H9 (cell line): ENCODE measurements around the gene C5orf22. TPM values are rescaled to one million over a fixed set of nuclear protein-coding genes. Genes with fewer than 3 reads are reported as not detected.

Experiments used
- DNase-seq: peaks from one replicate; pipeline ENCODE4 v3.0.0-alpha.2; 2017
- H2AFZ ChIP-seq: one replicate; pipeline ENCODE4 v1.6.1; 2013; ENCODE audit warnings: mild to moderate bottlenecking, low read length, control low read depth, moderate library complexity
- H2AK5ac ChIP-seq: 2 replicates; pipeline ENCODE4 v1.6.1; 2013; ENCODE audit warnings: low read length, control low read depth, mixed read lengths; ENCODE audit not compliant: insufficient read length
- H2BK120ac ChIP-seq: one replicate; pipeline ENCODE4 v1.6.1; 2013; ENCODE audit warnings: low read depth, mild to moderate bottlenecking, low read length, control low read depth, inconsistent platforms; ENCODE audit not compliant: poor library complexity, severe bottlenecking
- H2BK12ac ChIP-seq: 2 replicates; pipeline ENCODE4 v1.6.1; 2013; ENCODE audit warnings: low read length, control low read depth, mixed read lengths, low read depth; ENCODE audit not compliant: insufficient read length
- H2BK15ac ChIP-seq: 2 replicates; pipeline ENCODE4 v1.6.1; 2013; ENCODE audit warnings: low read depth, low read length, control low read depth
- H2BK20ac ChIP-seq: one replicate; pipeline ENCODE4 v1.6.1; 2013; ENCODE audit warnings: low read depth, mild to moderate bottlenecking, low read length, control low read depth, inconsistent platforms; ENCODE audit not compliant: poor library complexity, severe bottlenecking
- H2BK5ac ChIP-seq: 2 replicates; pipeline ENCODE4 v1.6.1; 2013; ENCODE audit warnings: low read length, control low read depth, mixed read lengths; ENCODE audit not compliant: insufficient read length
- H3K14ac ChIP-seq: 2 replicates; pipeline ENCODE4 v1.6.1; 2013; ENCODE audit warnings: low read length, control low read depth; ENCODE audit not compliant: insufficient read depth
- H3K18ac ChIP-seq: 2 replicates; pipeline ENCODE4 v1.6.1; 2013; ENCODE audit warnings: low read depth, mild to moderate bottlenecking, mixed read lengths, low read length, control low read depth; ENCODE audit not compliant: insufficient read length
- H3K23ac ChIP-seq: 2 replicates; pipeline ENCODE4 v1.6.1; 2013; ENCODE audit warnings: low read length, control low read depth, mixed read lengths, low read depth; ENCODE audit not compliant: insufficient read length
- H3K23me2 ChIP-seq: 2 replicates; pipeline ENCODE4 v1.6.1; 2013; ENCODE audit warnings: low read depth, mild to moderate bottlenecking, mixed read lengths, low read length, control low read depth; ENCODE audit not compliant: insufficient read length, poor library complexity, severe bottlenecking
- H3K27ac ChIP-seq: 2 replicates; pipeline ENCODE4 v1.5.1; 2013; ENCODE audit warnings: low read length, control low read depth, mixed read lengths, low read depth; ENCODE audit not compliant: insufficient read length
- H3K27me3 ChIP-seq: 2 replicates; pipeline ENCODE4 v1.6.1; 2013; ENCODE audit warnings: low read length, control low read depth, inconsistent platforms; ENCODE audit not compliant: insufficient read depth
- H3K4ac ChIP-seq: 2 replicates; pipeline ENCODE4 v1.6.1; 2013; ENCODE audit warnings: low read depth, mild to moderate bottlenecking, control low read depth, inconsistent platforms, low read length, moderate library complexity
- H3K4me1 ChIP-seq: 2 replicates; pipeline ENCODE4 v1.6.1; 2013; ENCODE audit warnings: low read length, control low read depth, inconsistent platforms; ENCODE audit not compliant: insufficient read depth
- H3K4me2 ChIP-seq: 2 replicates; pipeline ENCODE4 v1.6.1; 2013; ENCODE audit warnings: low read length, control low read depth, mixed read lengths; ENCODE audit not compliant: insufficient read length, insufficient read depth
- H3K56ac ChIP-seq: 2 replicates; pipeline ENCODE4 v1.6.1; 2013; ENCODE audit warnings: low read depth, mild to moderate bottlenecking, mixed read lengths, low read length, control low read depth; ENCODE audit not compliant: insufficient read length
- H3K79me1 ChIP-seq: 2 replicates; pipeline ENCODE4 v1.6.1; 2013; ENCODE audit warnings: low read depth, mild to moderate bottlenecking, moderate library complexity, low read length, control low read depth, inconsistent platforms; ENCODE audit not compliant: insufficient read depth, poor library complexity, severe bottlenecking
- H3K79me2 ChIP-seq: 2 replicates; pipeline ENCODE4 v1.6.1; 2013; ENCODE audit warnings: low read length, control low read depth, inconsistent platforms; ENCODE audit not compliant: insufficient read depth
- H3K9ac ChIP-seq: 2 replicates; pipeline ENCODE4 v1.6.1; 2013; ENCODE audit warnings: low read length, control low read depth, mixed read lengths; ENCODE audit not compliant: insufficient read length; ENCODE audit errors: extremely low read depth
- H3K9me3 ChIP-seq: one replicate; pipeline ENCODE4 v1.6.1; 2013; ENCODE audit warnings: low read depth, low read length, inconsistent platforms; ENCODE audit not compliant: control insufficient read depth
- H3T11ph ChIP-seq: one replicate; pipeline ENCODE4 v1.6.1; 2013; ENCODE audit warnings: mild to moderate bottlenecking, low read length, control low read depth, inconsistent platforms
- H4K20me1 ChIP-seq: one replicate; pipeline ENCODE4 v1.6.1; 2013; ENCODE audit not compliant: control insufficient read depth, insufficient read length, insufficient read depth
- H4K5ac ChIP-seq: 2 replicates; pipeline ENCODE4 v1.6.1; 2013; ENCODE audit warnings: low read depth, mild to moderate bottlenecking, mixed read lengths, low read length, control low read depth; ENCODE audit not compliant: insufficient read length
- H4K8ac ChIP-seq: replicated peaks from 2 replicates; pipeline ENCODE4 v1.6.1; 2013; ENCODE audit warnings: low read length, control low read depth, mixed read lengths, low read depth; ENCODE audit not compliant: insufficient read length
- H4K91ac ChIP-seq: 2 replicates; pipeline ENCODE4 v1.6.1; 2013; ENCODE audit warnings: low read depth, mild to moderate bottlenecking, moderate library complexity, mixed read lengths, low read length, control low read depth; ENCODE audit not compliant: insufficient read length
- H3K27ac Mint-ChIP-seq, 3 experiments: 2 replicates in 2 of 3; 3 replicates in 1 of 3; pipeline ENCODE4 v1.8.0; 2020 to 2021; ENCODE audit warnings: mixed read lengths in 3 of 3, mild to moderate bottlenecking in 1 of 3, moderate library complexity in 1 of 3
- H3K27me3 Mint-ChIP-seq: 2 replicates; pipeline ENCODE4 v1.8.0; 2021; ENCODE audit warnings: low read depth, mild to moderate bottlenecking, moderate library complexity, mixed read lengths
- H3K36me3 Mint-ChIP-seq, 3 experiments: 2 replicates in 2 of 3; 3 replicates in 1 of 3; pipeline ENCODE4 v1.8.0; 2020 to 2021; ENCODE audit warnings: low read depth in 3 of 3, mixed read lengths in 3 of 3; ENCODE audit not compliant: insufficient read depth in 1 of 3
- H3K4me1 Mint-ChIP-seq, 2 experiments: 2 replicates each; pipeline ENCODE4 v1.8.0; 2020; ENCODE audit warnings: mixed read lengths in 2 of 2
- H3K4me3 Mint-ChIP-seq, 2 experiments: 2 replicates in 1 of 2; 3 replicates in 1 of 2; pipeline ENCODE4 v1.8.0; 2020 to 2021; ENCODE audit warnings: mild to moderate bottlenecking in 2 of 2, mixed read lengths in 2 of 2, moderate library complexity in 1 of 2
- H3K9me3 Mint-ChIP-seq, 2 experiments: 2 replicates in 1 of 2; 3 replicates in 1 of 2; pipeline ENCODE4 v1.8.0; 2020; ENCODE audit warnings: mild to moderate bottlenecking in 2 of 2, mixed read lengths in 2 of 2, moderate library complexity in 1 of 2
- WGBS: extraction: QIAGEN DNeasy Blood & Tissue Kit; methylation state at CpG from one replicate; pipeline ENCODE4 v1.1.7; 2013; ENCODE audit warnings: missing lambda C conversion rate, low lambda C conversion rate, mixed read lengths; ENCODE audit not compliant: insufficient read length; ENCODE audit errors: extremely low coverage; 5-methylcytosine and 5-hydroxymethylcytosine counted together
- total RNA-seq: library from RNA; stranded (reverse); gene quantifications from 2 replicates; pipeline ENCODE4 v1.2.1, GENCODE V29; 2021
- TF ChIP-seq, protein P1 (sequence below): fragments of 200-600 bp; sonication (generic); conservative IDR thresholded peaks from 3 replicates; pipeline ENCODE4 v1.8.0; 2021; ENCODE audit warnings: antibody characterized with exemption, mild to moderate bottlenecking

The C5orf22 gene
- total RNA-seq, 1 experiment from 2014 or later = 34.0 TPM

DNA sequence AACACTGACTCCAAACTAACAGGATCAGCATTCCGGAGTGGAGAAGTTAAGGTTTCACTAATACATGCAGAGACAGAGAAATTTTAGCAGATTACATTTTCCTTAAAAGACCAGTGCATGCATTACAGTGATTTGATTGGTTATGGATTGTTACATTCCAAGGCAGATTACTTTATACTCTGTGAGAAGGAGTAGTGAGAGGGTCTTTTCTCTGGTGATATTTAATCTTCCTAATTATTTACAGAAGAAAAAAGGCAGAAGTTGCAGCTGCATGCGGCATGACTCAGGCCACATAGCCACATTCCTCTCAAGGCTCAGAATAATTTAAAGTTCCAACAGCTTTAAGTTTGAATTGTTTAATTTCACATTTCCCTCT, 53.8 kb downstream of the C5orf22 start:
- DNase-seq = no peak
- no peaks in the 10 kb centered on the region for H3K27me3 Mint-ChIP-seq
- H2BK120ac ChIP-seq = no peak overlapping the region
- H2BK12ac ChIP-seq = no peak overlapping the region
- no peak overlapping the region for H3K4ac ChIP-seq
- no peak overlapping the region for H4K8ac ChIP-seq
- no peaks in the 10 kb centered on the region for H3K79me2 ChIP-seq
- no peaks in the 10 kb centered on the region for H3K27me3 ChIP-seq
- H3K27ac ChIP-seq = no peak overlapping the region
- no peak overlapping the region for H2BK20ac ChIP-seq
- H3T11ph ChIP-seq = no peak overlapping the region
- H3K18ac ChIP-seq = no peak overlapping the region
- no peaks in the 10 kb centered on the region; the same call in 1 of the 2 replicates for H3K4me1 ChIP-seq
- no peak overlapping the region for H2BK15ac ChIP-seq
- H3K9me3 ChIP-seq = no peaks in the 10 kb centered on the region
- H3K4me1 Mint-ChIP-seq = peaks cover 10 to 18% of the 10 kb centered on the region in 2 experiments
- TF ChIP-seq, protein P1, sequence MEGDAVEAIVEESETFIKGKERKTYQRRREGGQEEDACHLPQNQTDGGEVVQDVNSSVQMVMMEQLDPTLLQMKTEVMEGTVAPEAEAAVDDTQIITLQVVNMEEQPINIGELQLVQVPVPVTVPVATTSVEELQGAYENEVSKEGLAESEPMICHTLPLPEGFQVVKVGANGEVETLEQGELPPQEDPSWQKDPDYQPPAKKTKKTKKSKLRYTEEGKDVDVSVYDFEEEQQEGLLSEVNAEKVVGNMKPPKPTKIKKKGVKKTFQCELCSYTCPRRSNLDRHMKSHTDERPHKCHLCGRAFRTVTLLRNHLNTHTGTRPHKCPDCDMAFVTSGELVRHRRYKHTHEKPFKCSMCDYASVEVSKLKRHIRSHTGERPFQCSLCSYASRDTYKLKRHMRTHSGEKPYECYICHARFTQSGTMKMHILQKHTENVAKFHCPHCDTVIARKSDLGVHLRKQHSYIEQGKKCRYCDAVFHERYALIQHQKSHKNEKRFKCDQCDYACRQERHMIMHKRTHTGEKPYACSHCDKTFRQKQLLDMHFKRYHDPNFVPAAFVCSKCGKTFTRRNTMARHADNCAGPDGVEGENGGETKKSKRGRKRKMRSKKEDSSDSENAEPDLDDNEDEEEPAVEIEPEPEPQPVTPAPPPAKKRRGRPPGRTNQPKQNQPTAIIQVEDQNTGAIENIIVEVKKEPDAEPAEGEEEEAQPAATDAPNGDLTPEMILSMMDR = no peak
- no peak overlapping the region for H3K9ac ChIP-seq
- H3K4me2 ChIP-seq = no peak overlapping the region
- WGBS = no CpG with 5 or more reads among the region's 2 CpGs
- no peaks in the 10 kb centered on the region for H4K20me1 ChIP-seq
- no peak overlapping the region for H3K56ac ChIP-seq
- no peak overlapping the region for H3K27ac Mint-ChIP-seq
- no peak overlapping the region for H2AFZ ChIP-seq
- H2BK5ac ChIP-seq = no peak overlapping the region
- no peak overlapping the region for H4K91ac ChIP-seq
- H2AK5ac ChIP-seq = no peak overlapping the region
- peaks cover 13 to 18% of the 10 kb centered on the region in 2 experiments for H3K9me3 Mint-ChIP-seq
- no peak overlapping the region for H3K23ac ChIP-seq
- no peaks in the 10 kb centered on the region for H3K79me1 ChIP-seq
- H4K5ac ChIP-seq = no peak overlapping the region
- H3K23me2 ChIP-seq = no peaks in the 10 kb centered on the region
- H3K36me3 Mint-ChIP-seq = peaks cover 2 to 15% (median 4%) of the 10 kb centered on the region in 3 experiments; a peak in 5 of 7 replicates
- H3K14ac ChIP-seq = no peak overlapping the region
- H3K4me3 Mint-ChIP-seq = no peak overlapping the region
